Measurements from ENCODE around the gene TNRC6A.

- TF ChIP-seq, protein P1, sequence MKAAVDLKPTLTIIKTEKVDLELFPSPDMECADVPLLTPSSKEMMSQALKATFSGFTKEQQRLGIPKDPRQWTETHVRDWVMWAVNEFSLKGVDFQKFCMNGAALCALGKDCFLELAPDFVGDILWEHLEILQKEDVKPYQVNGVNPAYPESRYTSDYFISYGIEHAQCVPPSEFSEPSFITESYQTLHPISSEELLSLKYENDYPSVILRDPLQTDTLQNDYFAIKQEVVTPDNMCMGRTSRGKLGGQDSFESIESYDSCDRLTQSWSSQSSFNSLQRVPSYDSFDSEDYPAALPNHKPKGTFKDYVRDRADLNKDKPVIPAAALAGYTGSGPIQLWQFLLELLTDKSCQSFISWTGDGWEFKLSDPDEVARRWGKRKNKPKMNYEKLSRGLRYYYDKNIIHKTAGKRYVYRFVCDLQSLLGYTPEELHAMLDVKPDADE (IDR thresholded peaks at IDR 0.05), result no peak
- TF ChIP-seq EZH2 (IDR thresholded peaks at IDR 0.05; ENCODE audit: low read depth, unreplicated experiment) (no peak), EZH2phosphoT487 (IDR thresholded peaks at IDR 0.05; ENCODE audit: unreplicated experiment) (no peak), POLR2AphosphoS5 (IDR thresholded peaks at IDR 0.05; ENCODE audit: low read depth) (no peak), CREB1 (CRISPR knock-in tag; IDR thresholded peaks at IDR 0.05; ENCODE audit: low read depth) (no peak), ZNF331 (CRISPR knock-in tag; IDR thresholded peaks at IDR 0.05; ENCODE audit: low read depth) (no peak), REST (IDR thresholded peaks at IDR 0.05; ENCODE audit: unreplicated experiment) (no peak), ZNF114 (CRISPR knock-in tag; IDR thresholded peaks at IDR 0.05) (no peak), NANOG (IDR thresholded peaks at IDR 0.05; ENCODE audit: borderline replicate concordance) (no peak), JUNB (IDR thresholded peaks at IDR 0.05; ENCODE audit: unreplicated experiment) (no peak), STAT1 (IDR thresholded peaks at IDR 0.05; ENCODE audit: unreplicated experiment) (no peak)
- TF ChIP-seq, protein P2, sequence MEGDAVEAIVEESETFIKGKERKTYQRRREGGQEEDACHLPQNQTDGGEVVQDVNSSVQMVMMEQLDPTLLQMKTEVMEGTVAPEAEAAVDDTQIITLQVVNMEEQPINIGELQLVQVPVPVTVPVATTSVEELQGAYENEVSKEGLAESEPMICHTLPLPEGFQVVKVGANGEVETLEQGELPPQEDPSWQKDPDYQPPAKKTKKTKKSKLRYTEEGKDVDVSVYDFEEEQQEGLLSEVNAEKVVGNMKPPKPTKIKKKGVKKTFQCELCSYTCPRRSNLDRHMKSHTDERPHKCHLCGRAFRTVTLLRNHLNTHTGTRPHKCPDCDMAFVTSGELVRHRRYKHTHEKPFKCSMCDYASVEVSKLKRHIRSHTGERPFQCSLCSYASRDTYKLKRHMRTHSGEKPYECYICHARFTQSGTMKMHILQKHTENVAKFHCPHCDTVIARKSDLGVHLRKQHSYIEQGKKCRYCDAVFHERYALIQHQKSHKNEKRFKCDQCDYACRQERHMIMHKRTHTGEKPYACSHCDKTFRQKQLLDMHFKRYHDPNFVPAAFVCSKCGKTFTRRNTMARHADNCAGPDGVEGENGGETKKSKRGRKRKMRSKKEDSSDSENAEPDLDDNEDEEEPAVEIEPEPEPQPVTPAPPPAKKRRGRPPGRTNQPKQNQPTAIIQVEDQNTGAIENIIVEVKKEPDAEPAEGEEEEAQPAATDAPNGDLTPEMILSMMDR (conservative IDR thresholded peaks at IDR 0.05; ENCODE audit: low read depth in 2 of 2), result no peak
These were observed 124.4 kb downstream of the TNRC6A start for GRCh38 chr16:24853830-24854229.
